ENCODE measurements around the gene FOXN3. TPM values are rescaled to one million over a fixed set of nuclear protein-coding genes. Genes with fewer than 3 reads are reported as not detected.

The FOXN3 gene
- total and polyA plus RNA-seq, 2 donors (not counting 3 experiments of a cell fraction or from before 2014, with no cell fraction given) = 16.9 to 41.8 TPM

DNA sequence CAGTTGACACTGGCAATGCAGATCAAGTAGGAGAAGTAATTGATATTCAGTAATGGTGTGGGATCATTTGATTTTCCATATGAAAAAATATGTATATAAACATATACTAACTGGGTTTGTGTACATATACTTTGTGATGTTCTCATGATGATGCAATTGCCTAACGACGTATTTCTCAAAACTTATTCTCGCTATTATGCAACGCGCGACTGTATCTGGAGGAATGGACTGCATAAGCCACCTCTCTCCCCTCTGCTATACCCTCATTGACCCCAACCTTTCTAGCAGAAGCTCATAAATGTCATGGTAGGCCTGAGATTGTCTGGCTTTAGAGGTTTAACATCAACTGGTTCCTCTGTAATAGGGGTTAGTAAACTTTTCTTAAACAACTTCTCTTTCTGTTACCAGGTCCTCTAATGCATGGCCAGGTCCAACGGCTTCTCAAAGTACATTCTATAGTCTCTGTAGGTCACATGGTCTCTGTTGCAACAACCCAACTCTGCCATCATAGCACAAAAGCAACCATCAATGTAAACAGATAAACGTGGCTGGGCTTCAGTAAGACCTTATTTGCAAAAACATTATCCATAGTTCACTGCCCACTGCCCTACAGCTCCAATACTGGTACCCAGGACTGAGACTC lies 59.3 kb downstream of the FOXN3 start:
- POLR2A ChIA-PET = no interaction called here
- CTCF ChIA-PET = no interaction called here
- no peak for DNase-seq (ENCODE audit: low read depth, low spot score)
- Histone ChIP-seq H3K9me3 (replicated peaks; ENCODE audit: control insufficient read depth, insufficient read depth, low read length) (no peaks in the 10 kb centered on the region), H3K9me1 (replicated peaks; ENCODE audit: control insufficient read depth, extremely low read depth, insufficient read depth, low read length) (no peaks in the 10 kb centered on the region), H3K4me2 (ENCODE audit: insufficient read depth, low read length) (no peak overlapping the region), H3K79me2 (ENCODE audit: control insufficient read depth, insufficient read depth, low read length) (peaks cover under 1% of the 10 kb centered on the region), H4K20me1 (replicated peaks; ENCODE audit: control insufficient read depth, extremely low read depth, insufficient read depth, low read length) (no peaks in the 10 kb centered on the region), H3K4me3 (replicated peaks in 1 of 3; ENCODE audit: insufficient read depth in 1 of 3, low read depth in 1 of 3, low read length in 3 of 3) (no peak overlapping the region), H3K36me3 (ENCODE audit: control insufficient read depth in 2 of 2, extremely low read depth in 1 of 2, insufficient read depth in 2 of 2, low read length in 2 of 2) (no peaks in the 10 kb centered on the region), H3K27ac (ENCODE audit: insufficient read depth, low read depth, low read length) (no peak overlapping the region), H3K4me1 (ENCODE audit: control insufficient read depth, extremely low read depth, insufficient read depth, low read length) (no peaks in the 10 kb centered on the region), H3K27me3 (ENCODE audit: control insufficient read depth in 2 of 2, insufficient read depth in 2 of 2, low read length in 2 of 2) (no peaks in the 10 kb centered on the region), H2AFZ (ENCODE audit: low read depth, low read length) (no peak overlapping the region), H3K9ac (replicated peaks; ENCODE audit: extremely low read depth, insufficient read depth, low read length) (no peak overlapping the region)
- dilution Hi-C loops (cut with MboI; ENCODE audit: extremely low pct_ligation_motif_present, low sequenced_read_pairs) (no loop called here), intact Hi-C loops (cut with micrococcal nuclease) (no loop called here)
- no TSS peak for BruUV-seq (replicated peaks)
- FAIRE-seq = no peak
- no peak for TF ChIP-seq MYC (IDR thresholded peaks at IDR 0.05; ENCODE audit: low read depth, low read length)
- no peak for TF ChIP-seq FOS (IDR thresholded peaks at IDR 0.05; ENCODE audit: borderline replicate concordance, insufficient read depth, low read length)
- TF ChIP-seq EZH2 (IDR thresholded peaks at IDR 0.05; ENCODE audit: borderline replicate concordance, low read depth, low read length, severe bottlenecking) = no peak
- TF ChIP-seq POLR2AphosphoS5 (IDR thresholded peaks at IDR 0.05; ENCODE audit: insufficient read depth, low read depth, low read length) = no peak
- TF ChIP-seq, protein P1, sequence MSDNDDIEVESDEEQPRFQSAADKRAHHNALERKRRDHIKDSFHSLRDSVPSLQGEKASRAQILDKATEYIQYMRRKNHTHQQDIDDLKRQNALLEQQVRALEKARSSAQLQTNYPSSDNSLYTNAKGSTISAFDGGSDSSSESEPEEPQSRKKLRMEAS (IDR thresholded peaks at IDR 0.05; ENCODE audit: insufficient read depth, insufficient read length) = no peak
- no peak for TF ChIP-seq JUN (IDR thresholded peaks at IDR 0.05; ENCODE audit: borderline replicate concordance, insufficient read depth, insufficient read length, low read depth)
- TF ChIP-seq GATA2 (IDR thresholded peaks at IDR 0.05; ENCODE audit: insufficient read depth, insufficient read length, low read depth, low read length) = no peak
- no peak for TF ChIP-seq POLR2A (IDR thresholded peaks at IDR 0.05; ENCODE audit: low read depth, low read length)
- TF ChIP-seq, protein P2, sequence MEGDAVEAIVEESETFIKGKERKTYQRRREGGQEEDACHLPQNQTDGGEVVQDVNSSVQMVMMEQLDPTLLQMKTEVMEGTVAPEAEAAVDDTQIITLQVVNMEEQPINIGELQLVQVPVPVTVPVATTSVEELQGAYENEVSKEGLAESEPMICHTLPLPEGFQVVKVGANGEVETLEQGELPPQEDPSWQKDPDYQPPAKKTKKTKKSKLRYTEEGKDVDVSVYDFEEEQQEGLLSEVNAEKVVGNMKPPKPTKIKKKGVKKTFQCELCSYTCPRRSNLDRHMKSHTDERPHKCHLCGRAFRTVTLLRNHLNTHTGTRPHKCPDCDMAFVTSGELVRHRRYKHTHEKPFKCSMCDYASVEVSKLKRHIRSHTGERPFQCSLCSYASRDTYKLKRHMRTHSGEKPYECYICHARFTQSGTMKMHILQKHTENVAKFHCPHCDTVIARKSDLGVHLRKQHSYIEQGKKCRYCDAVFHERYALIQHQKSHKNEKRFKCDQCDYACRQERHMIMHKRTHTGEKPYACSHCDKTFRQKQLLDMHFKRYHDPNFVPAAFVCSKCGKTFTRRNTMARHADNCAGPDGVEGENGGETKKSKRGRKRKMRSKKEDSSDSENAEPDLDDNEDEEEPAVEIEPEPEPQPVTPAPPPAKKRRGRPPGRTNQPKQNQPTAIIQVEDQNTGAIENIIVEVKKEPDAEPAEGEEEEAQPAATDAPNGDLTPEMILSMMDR (IDR thresholded peaks at IDR 0.05; ENCODE audit: extremely low read depth in 1 of 2, insufficient read depth in 1 of 2, low read depth in 1 of 2, low read length in 2 of 2) = no peak
